HepG2 (cell line): Measurements from ENCODE around the gene NAV2. TPM values are rescaled to one million over a fixed set of nuclear protein-coding genes. Genes with fewer than 3 reads are reported as not detected.

Source experiments
- ERF ChIP-seq: IDR thresholded peaks from 2 replicates; pipeline ENCODE4 v1.6.1; 2018; ENCODE audit warnings: missing biosample characterization, missing genetic modification reagents
- HOXA5 ChIP-seq: sonication (generic); formaldehyde crosslinking; IDR thresholded peaks from 2 replicates; pipeline ENCODE4 v1.4.0; 2020; ENCODE audit warnings: missing genetic modification reagents
- POGZ ChIP-seq: sonication (generic); formaldehyde crosslinking; IDR thresholded peaks from 2 replicates; pipeline ENCODE4 v1.4.0; 2020; ENCODE audit warnings: mild to moderate bottlenecking, missing genetic modification reagents
- SMAD3 ChIP-seq: sonication (generic); formaldehyde crosslinking; IDR thresholded peaks from 2 replicates; pipeline ENCODE4 v1.4.0; 2020; ENCODE audit warnings: missing genetic modification reagents
- SMC3 ChIP-seq: IDR thresholded peaks from 2 replicates; pipeline ENCODE4 v1.6.1; 2011; ENCODE audit warnings: low read length, improper control_type of control experiment
- STAG1 ChIP-seq: sonication (generic); formaldehyde crosslinking; IDR thresholded peaks from 2 replicates; pipeline ENCODE4 v1.4.0; 2020; ENCODE audit warnings: missing genetic modification reagents
- U2AF1 ChIP-seq: fragments of 200-400 bp; formaldehyde crosslinking; optimal IDR thresholded peaks from 2 replicates; pipeline ENCODE3; 2017; ENCODE audit warnings: mild to moderate bottlenecking, low read depth, low read length
- ZBTB10 ChIP-seq: sonication (generic); formaldehyde crosslinking; IDR thresholded peaks from 2 replicates; pipeline ENCODE4 v1.4.0; 2020; ENCODE audit warnings: missing genetic modification reagents, borderline replicate concordance
- ZKSCAN1 ChIP-seq: fragments of 150-350 bp; IDR thresholded peaks from 2 replicates; pipeline ENCODE4 v1.6.1; 2014; ENCODE audit warnings: low read length
- ZNF160 ChIP-seq: sonication (generic); formaldehyde crosslinking; IDR thresholded peaks from 2 replicates; pipeline ENCODE4 v1.8.0; 2022; ENCODE audit warnings: mild to moderate bottlenecking, inconsistent platforms, missing genetic modification reagents
- ZNF24 ChIP-seq: fragments of 450-650 bp; IDR thresholded peaks from 2 replicates; pipeline ENCODE4 v1.6.1; 2017; ENCODE audit warnings: antibody characterized with exemption, mild to moderate bottlenecking
- ZNF331 ChIP-seq: sonication (generic); formaldehyde crosslinking; IDR thresholded peaks from 2 replicates; pipeline ENCODE4 v1.4.0; 2020; ENCODE audit warnings: missing genetic modification reagents
- ZNF616 ChIP-seq: sonication (generic); formaldehyde crosslinking; IDR thresholded peaks from 2 replicates; pipeline ENCODE4 v1.5.0; 2020; ENCODE audit warnings: low read depth, mild to moderate bottlenecking, missing genetic modification reagents
- polyA plus RNA-seq, 8 experiments: library from polyadenylated mRNA; depleted of rRNA in 3 of 8; stranded (reverse) in 7 of 8; unstranded in 1 of 8; fragments of >200 nt; fragmentation: Illumina TruSeq in 4 of 8; extraction: Trizol in 4 of 8; gene quantifications; 2 replicates each; pipeline versions ENCODE4 v1.2.1 to v1.2.3, GENCODE V29; 2011 to 2016; ENCODE audit warnings: low read depth in 4 of 8, missing spikeins in 1 of 8, mixed read lengths in 1 of 8; ENCODE audit not compliant: insufficient read depth in 1 of 8
- total RNA-seq, 5 experiments: library from RNA; depleted of rRNA; stranded (reverse); fragments of >200 nt; fragmentation: Illumina TruSeq; extraction: Trizol; gene quantifications; 2 replicates each; pipeline ENCODE4 v1.2.3, GENCODE V29; 2016; ENCODE audit warnings: low read depth in 1 of 5

NAV2 gene
- total and polyA plus RNA-seq, 2 of the 13 experiments (the other 11 are each of a cell fraction or from before 2014, with no cell fraction given) = 9.3 to 34.6 TPM

GRCh38 chr11:19938169-19938856 is 225.7 kb downstream of the NAV2 start (continued):
- TF ChIP-seq ZNF331 (CRISPR knock-in tag) (no peak), ZNF160 (CRISPR knock-in tag) (no peak), ZNF616 (CRISPR knock-in tag) (no peak), ZNF24 (no peak), ZBTB10 (CRISPR knock-in tag) (no peak), ERF (CRISPR knock-in tag) (no peak), ZKSCAN1 (no peak), STAG1 (CRISPR knock-in tag) (peak; percentile 83), HOXA5 (CRISPR knock-in tag) (no peak), SMAD3 (CRISPR knock-in tag) (0 out of 2 replicates have a peak, but pooled peaks have one; percentile 33), POGZ (CRISPR knock-in tag) (peak; percentile 23; the same call in 1 of the 2 replicates), U2AF1 (no peak), SMC3 (peak; percentile 58; the same call in 1 of the 2 replicates)
